H9 (cell line): Measurements from ENCODE around the gene KIF21B. TPM values are rescaled to one million over a fixed set of nuclear protein-coding genes. Genes with fewer than 3 reads are reported as not detected.

Experiments used
- DNase-seq: peaks from one replicate; pipeline ENCODE4 v3.0.0-alpha.2; 2017
- H2AFZ ChIP-seq: one replicate; pipeline ENCODE4 v1.6.1; 2013; ENCODE audit warnings: mild to moderate bottlenecking, low read length, control low read depth, moderate library complexity
- H2AK5ac ChIP-seq: 2 replicates; pipeline ENCODE4 v1.6.1; 2013; ENCODE audit warnings: low read length, control low read depth, mixed read lengths; ENCODE audit not compliant: insufficient read length
- H2BK120ac ChIP-seq: one replicate; pipeline ENCODE4 v1.6.1; 2013; ENCODE audit warnings: low read depth, mild to moderate bottlenecking, low read length, control low read depth, inconsistent platforms; ENCODE audit not compliant: poor library complexity, severe bottlenecking
- H2BK12ac ChIP-seq: 2 replicates; pipeline ENCODE4 v1.6.1; 2013; ENCODE audit warnings: low read length, control low read depth, mixed read lengths, low read depth; ENCODE audit not compliant: insufficient read length
- H2BK15ac ChIP-seq: 2 replicates; pipeline ENCODE4 v1.6.1; 2013; ENCODE audit warnings: low read depth, low read length, control low read depth
- H2BK20ac ChIP-seq: one replicate; pipeline ENCODE4 v1.6.1; 2013; ENCODE audit warnings: low read depth, mild to moderate bottlenecking, low read length, control low read depth, inconsistent platforms; ENCODE audit not compliant: poor library complexity, severe bottlenecking
- H2BK5ac ChIP-seq: 2 replicates; pipeline ENCODE4 v1.6.1; 2013; ENCODE audit warnings: low read length, control low read depth, mixed read lengths; ENCODE audit not compliant: insufficient read length
- H3K14ac ChIP-seq: 2 replicates; pipeline ENCODE4 v1.6.1; 2013; ENCODE audit warnings: low read length, control low read depth; ENCODE audit not compliant: insufficient read depth
- H3K18ac ChIP-seq: 2 replicates; pipeline ENCODE4 v1.6.1; 2013; ENCODE audit warnings: low read depth, mild to moderate bottlenecking, mixed read lengths, low read length, control low read depth; ENCODE audit not compliant: insufficient read length
- H3K23ac ChIP-seq: 2 replicates; pipeline ENCODE4 v1.6.1; 2013; ENCODE audit warnings: low read length, control low read depth, mixed read lengths, low read depth; ENCODE audit not compliant: insufficient read length
- H3K23me2 ChIP-seq: 2 replicates; pipeline ENCODE4 v1.6.1; 2013; ENCODE audit warnings: low read depth, mild to moderate bottlenecking, mixed read lengths, low read length, control low read depth; ENCODE audit not compliant: insufficient read length, poor library complexity, severe bottlenecking
- H3K27ac ChIP-seq: 2 replicates; pipeline ENCODE4 v1.5.1; 2013; ENCODE audit warnings: low read length, control low read depth, mixed read lengths, low read depth; ENCODE audit not compliant: insufficient read length
- H3K27me3 ChIP-seq: 2 replicates; pipeline ENCODE4 v1.6.1; 2013; ENCODE audit warnings: low read length, control low read depth, inconsistent platforms; ENCODE audit not compliant: insufficient read depth
- H3K4ac ChIP-seq: 2 replicates; pipeline ENCODE4 v1.6.1; 2013; ENCODE audit warnings: low read depth, mild to moderate bottlenecking, control low read depth, inconsistent platforms, low read length, moderate library complexity
- H3K4me1 ChIP-seq: 2 replicates; pipeline ENCODE4 v1.6.1; 2013; ENCODE audit warnings: low read length, control low read depth, inconsistent platforms; ENCODE audit not compliant: insufficient read depth
- H3K4me2 ChIP-seq: 2 replicates; pipeline ENCODE4 v1.6.1; 2013; ENCODE audit warnings: low read length, control low read depth, mixed read lengths; ENCODE audit not compliant: insufficient read length, insufficient read depth
- H3K56ac ChIP-seq: 2 replicates; pipeline ENCODE4 v1.6.1; 2013; ENCODE audit warnings: low read depth, mild to moderate bottlenecking, mixed read lengths, low read length, control low read depth; ENCODE audit not compliant: insufficient read length
- H3K79me1 ChIP-seq: 2 replicates; pipeline ENCODE4 v1.6.1; 2013; ENCODE audit warnings: low read depth, mild to moderate bottlenecking, moderate library complexity, low read length, control low read depth, inconsistent platforms; ENCODE audit not compliant: insufficient read depth, poor library complexity, severe bottlenecking
- H3K79me2 ChIP-seq: 2 replicates; pipeline ENCODE4 v1.6.1; 2013; ENCODE audit warnings: low read length, control low read depth, inconsistent platforms; ENCODE audit not compliant: insufficient read depth
- H3K9ac ChIP-seq: 2 replicates; pipeline ENCODE4 v1.6.1; 2013; ENCODE audit warnings: low read length, control low read depth, mixed read lengths; ENCODE audit not compliant: insufficient read length; ENCODE audit errors: extremely low read depth
- H3K9me3 ChIP-seq: one replicate; pipeline ENCODE4 v1.6.1; 2013; ENCODE audit warnings: low read depth, low read length, inconsistent platforms; ENCODE audit not compliant: control insufficient read depth
- H3T11ph ChIP-seq: one replicate; pipeline ENCODE4 v1.6.1; 2013; ENCODE audit warnings: mild to moderate bottlenecking, low read length, control low read depth, inconsistent platforms
- H4K20me1 ChIP-seq: one replicate; pipeline ENCODE4 v1.6.1; 2013; ENCODE audit not compliant: control insufficient read depth, insufficient read length, insufficient read depth
- H4K5ac ChIP-seq: 2 replicates; pipeline ENCODE4 v1.6.1; 2013; ENCODE audit warnings: low read depth, mild to moderate bottlenecking, mixed read lengths, low read length, control low read depth; ENCODE audit not compliant: insufficient read length
- H4K8ac ChIP-seq: replicated peaks from 2 replicates; pipeline ENCODE4 v1.6.1; 2013; ENCODE audit warnings: low read length, control low read depth, mixed read lengths, low read depth; ENCODE audit not compliant: insufficient read length
- H4K91ac ChIP-seq: 2 replicates; pipeline ENCODE4 v1.6.1; 2013; ENCODE audit warnings: low read depth, mild to moderate bottlenecking, moderate library complexity, mixed read lengths, low read length, control low read depth; ENCODE audit not compliant: insufficient read length
- H3K27ac Mint-ChIP-seq, 3 experiments: 2 replicates in 2 of 3; 3 replicates in 1 of 3; pipeline ENCODE4 v1.8.0; 2020 to 2021; ENCODE audit warnings: mixed read lengths in 3 of 3, mild to moderate bottlenecking in 1 of 3, moderate library complexity in 1 of 3
- H3K27me3 Mint-ChIP-seq: 2 replicates; pipeline ENCODE4 v1.8.0; 2021; ENCODE audit warnings: low read depth, mild to moderate bottlenecking, moderate library complexity, mixed read lengths
- H3K36me3 Mint-ChIP-seq, 3 experiments: 2 replicates in 2 of 3; 3 replicates in 1 of 3; pipeline ENCODE4 v1.8.0; 2020 to 2021; ENCODE audit warnings: low read depth in 3 of 3, mixed read lengths in 3 of 3; ENCODE audit not compliant: insufficient read depth in 1 of 3
- H3K4me1 Mint-ChIP-seq, 2 experiments: 2 replicates each; pipeline ENCODE4 v1.8.0; 2020; ENCODE audit warnings: mixed read lengths in 2 of 2
- H3K4me3 Mint-ChIP-seq, 2 experiments: 2 replicates in 1 of 2; 3 replicates in 1 of 2; pipeline ENCODE4 v1.8.0; 2020 to 2021; ENCODE audit warnings: mild to moderate bottlenecking in 2 of 2, mixed read lengths in 2 of 2, moderate library complexity in 1 of 2
- H3K9me3 Mint-ChIP-seq, 2 experiments: 2 replicates in 1 of 2; 3 replicates in 1 of 2; pipeline ENCODE4 v1.8.0; 2020; ENCODE audit warnings: mild to moderate bottlenecking in 2 of 2, mixed read lengths in 2 of 2, moderate library complexity in 1 of 2
- CTCF ChIP-seq: fragments of 200-600 bp; sonication (generic); conservative IDR thresholded peaks from 3 replicates; pipeline ENCODE4 v1.8.0; 2021; ENCODE audit warnings: antibody characterized with exemption, mild to moderate bottlenecking
- WGBS: extraction: QIAGEN DNeasy Blood & Tissue Kit; methylation state at CpG from one replicate; pipeline ENCODE4 v1.1.7; 2013; ENCODE audit warnings: missing lambda C conversion rate, low lambda C conversion rate, mixed read lengths; ENCODE audit not compliant: insufficient read length; ENCODE audit errors: extremely low coverage; 5-methylcytosine and 5-hydroxymethylcytosine counted together
- total RNA-seq: library from RNA; stranded (reverse); gene quantifications from 2 replicates; pipeline ENCODE4 v1.2.1, GENCODE V29; 2021

KIF21B gene
- total RNA-seq, 1 experiment from 2014 or later, result 7.5 TPM

GRCh38 chr1:201063145-201063544, 39.6 kb upstream of the KIF21B start:
- no peaks in the 10 kb centered on the region for H4K20me1 ChIP-seq
- no peak overlapping the region for H4K8ac ChIP-seq
- no peak overlapping the region for H3K14ac ChIP-seq
- no peaks in the 10 kb centered on the region for H3K79me2 ChIP-seq
- TF ChIP-seq CTCF, result no peak
- no peak overlapping the region for H2AK5ac ChIP-seq
- Mint-ChIP-seq H3K27me3 (peaks cover 1% of the 10 kb centered on the region; the same call in 1 of the 2 replicates), H3K4me3 (no peak overlapping the region), H3K4me1 (peaks cover 21 to 36% of the 10 kb centered on the region in 2 experiments), H3K36me3 (no peaks in the 10 kb centered on the region), H3K27ac (peak overlapping the region in 1 of 3 experiments; percentile 48; a peak in 1 of 7 replicates), H3K9me3 (no peaks in the 10 kb centered on the region)
- no peak overlapping the region for H3K56ac ChIP-seq
- H3K4ac ChIP-seq, result no peak overlapping the region
- no peaks in the 10 kb centered on the region for H3K79me1 ChIP-seq
- H3K4me1 ChIP-seq, result peaks cover 5% of the 10 kb centered on the region; the same call in 1 of the 2 replicates
- H2BK12ac ChIP-seq, result no peak overlapping the region
- H3K4me2 ChIP-seq, result no peak overlapping the region
- no peak overlapping the region for H3K23ac ChIP-seq
- no peak overlapping the region for H4K91ac ChIP-seq
- no peak overlapping the region for H2AFZ ChIP-seq
- no peaks in the 10 kb centered on the region for H3K23me2 ChIP-seq
- no peak for DNase-seq
- no peak overlapping the region for H2BK5ac ChIP-seq
- H2BK120ac ChIP-seq, result no peak overlapping the region
- H3K27me3 ChIP-seq, result no peaks in the 10 kb centered on the region
- WGBS, result no CpG with 5 or more reads among the region's 7 CpGs
- no peak overlapping the region for H3K18ac ChIP-seq
- H3K9ac ChIP-seq, result no peak overlapping the region
- no peak overlapping the region for H4K5ac ChIP-seq
- H3K9me3 ChIP-seq, result no peaks in the 10 kb centered on the region
- no peak overlapping the region for H3T11ph ChIP-seq
- H3K27ac ChIP-seq, result no peak overlapping the region
- H2BK15ac ChIP-seq, result no peak overlapping the region
- no peak overlapping the region for H2BK20ac ChIP-seq
